ENCODE results near the gene FOXO6. TPM values are rescaled to one million over a fixed set of nuclear protein-coding genes. Genes with fewer than 3 reads are reported as not detected.

Gene FOXO6
- total and polyA plus RNA-seq, 9 of the 15 experiments (the other 6 are each of a cell fraction or from before 2014, with no cell fraction given), result 0.04 to 0.31 (median 0.12) TPM; not detected in 5

DNA sequence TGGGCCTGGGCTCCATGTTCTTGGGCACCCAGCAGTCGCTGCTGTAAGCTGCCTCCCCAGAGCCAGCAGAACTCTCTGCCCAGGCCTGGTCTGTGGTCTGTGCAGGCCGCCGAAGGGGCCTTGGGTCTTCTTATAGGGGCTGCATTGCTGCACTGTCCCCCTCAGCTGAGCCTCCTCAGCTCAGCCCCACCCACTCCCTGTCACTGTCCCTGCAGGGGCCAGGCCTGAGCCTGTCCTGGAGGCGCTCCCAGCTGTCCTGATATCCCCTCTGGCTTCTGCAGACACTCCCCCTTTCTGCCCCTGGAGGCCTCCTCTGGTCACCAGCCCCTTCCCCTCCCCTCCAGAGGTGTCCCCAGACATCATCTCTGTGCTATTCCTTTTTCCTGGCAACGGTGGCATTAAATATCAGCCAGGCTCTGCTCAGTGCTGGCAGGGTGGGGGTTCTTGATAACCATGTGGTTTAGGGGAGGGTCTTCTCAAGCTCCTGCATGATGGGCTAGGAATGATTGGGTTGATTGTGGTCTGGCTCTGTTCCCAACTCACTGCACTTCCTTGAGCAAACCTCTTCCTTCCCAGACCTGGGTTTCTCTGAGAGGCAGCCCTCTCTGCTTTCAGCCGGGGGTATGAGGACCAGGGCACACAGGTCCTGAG is 3.7 kb upstream of the FOXO6 start (continued):
- TF ChIP-seq, protein P1, sequence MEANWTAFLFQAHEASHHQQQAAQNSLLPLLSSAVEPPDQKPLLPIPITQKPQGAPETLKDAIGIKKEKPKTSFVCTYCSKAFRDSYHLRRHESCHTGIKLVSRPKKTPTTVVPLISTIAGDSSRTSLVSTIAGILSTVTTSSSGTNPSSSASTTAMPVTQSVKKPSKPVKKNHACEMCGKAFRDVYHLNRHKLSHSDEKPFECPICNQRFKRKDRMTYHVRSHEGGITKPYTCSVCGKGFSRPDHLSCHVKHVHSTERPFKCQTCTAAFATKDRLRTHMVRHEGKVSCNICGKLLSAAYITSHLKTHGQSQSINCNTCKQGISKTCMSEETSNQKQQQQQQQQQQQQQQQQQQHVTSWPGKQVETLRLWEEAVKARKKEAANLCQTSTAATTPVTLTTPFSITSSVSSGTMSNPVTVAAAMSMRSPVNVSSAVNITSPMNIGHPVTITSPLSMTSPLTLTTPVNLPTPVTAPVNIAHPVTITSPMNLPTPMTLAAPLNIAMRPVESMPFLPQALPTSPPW (CRISPR knock-in tag; IDR thresholded peaks at IDR 0.05), result peak; percentile 45; the same call in 1 of the 2 replicates
- no peak for TF ChIP-seq DNMT1 (IDR thresholded peaks at IDR 0.05)
- peak; percentile 23; the same call in 1 of the 2 replicates for TF ChIP-seq ZBTB7A (IDR thresholded peaks at IDR 0.05; ENCODE audit: borderline replicate concordance, control insufficient read depth, low read depth, low read length)
- peak; percentile 30 for TF ChIP-seq CBFA2T3 (IDR thresholded peaks at IDR 0.05)
- no peak for TF ChIP-seq RFX1 (IDR thresholded peaks at IDR 0.05)
- TF ChIP-seq JUND (IDR thresholded peaks at IDR 0.05; ENCODE audit: borderline replicate concordance, low read depth, low read length), result no peak
- no peak for TF ChIP-seq JUND (tag; IDR thresholded peaks at IDR 0.05; ENCODE audit: borderline replicate concordance, low read depth, low read length)
- TF ChIP-seq TCF3 (CRISPR knock-in tag; IDR thresholded peaks at IDR 0.05), result peak; percentile 49
- no peak for TF ChIP-seq FOXJ2 (tag; IDR thresholded peaks at IDR 0.05)
- 0 out of 4 replicates have a peak, but pooled peaks of 1 of the 2 experiments have one; percentile 10 for TF ChIP-seq RCOR1 (IDR thresholded peaks at IDR 0.05; ENCODE audit: borderline replicate concordance in 1 of 2, low read depth in 2 of 2, low read length in 2 of 2)

Data from K562 (cell line).